GM12875 (cell line): ENCODE measurements around the gene UPP2.

Experiments
- H3K4me3 ChIP-seq: one replicate; pipeline ENCODE4 v1.5.1; 2011; ENCODE audit warnings: low read depth, low read length, control low read depth
- TF ChIP-seq, protein P1 (sequence below): IDR thresholded peaks from 2 replicates; pipeline ENCODE4 v1.5.1; 2011; ENCODE audit warnings: low read depth, mild to moderate bottlenecking, control low read depth, inconsistent platforms, low read length, moderate library complexity, borderline replicate concordance; ENCODE audit not compliant: insufficient read depth

Gene UPP2

DNA sequence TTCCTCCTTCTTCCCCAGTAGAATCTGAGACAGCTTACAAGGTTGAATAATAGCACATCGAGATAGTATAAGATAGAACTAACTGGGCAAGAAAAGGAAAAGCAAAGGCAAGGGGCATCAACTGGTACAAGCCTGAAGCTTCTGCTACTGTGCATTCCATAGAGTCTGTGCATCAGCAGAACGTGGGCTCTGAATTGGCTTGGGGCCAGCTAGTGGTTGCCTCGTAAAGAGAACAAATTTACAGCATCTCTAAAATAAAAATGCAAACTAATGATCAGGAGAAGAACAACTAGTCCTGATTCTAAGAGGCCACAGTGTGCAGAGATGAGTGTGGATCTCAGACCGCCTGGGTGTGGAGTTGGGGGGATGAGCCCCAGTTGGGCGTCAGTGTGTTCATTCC, 36.6 kb downstream of the UPP2 start:
- no peak overlapping the region for H3K4me3 ChIP-seq
- TF ChIP-seq, protein P1, sequence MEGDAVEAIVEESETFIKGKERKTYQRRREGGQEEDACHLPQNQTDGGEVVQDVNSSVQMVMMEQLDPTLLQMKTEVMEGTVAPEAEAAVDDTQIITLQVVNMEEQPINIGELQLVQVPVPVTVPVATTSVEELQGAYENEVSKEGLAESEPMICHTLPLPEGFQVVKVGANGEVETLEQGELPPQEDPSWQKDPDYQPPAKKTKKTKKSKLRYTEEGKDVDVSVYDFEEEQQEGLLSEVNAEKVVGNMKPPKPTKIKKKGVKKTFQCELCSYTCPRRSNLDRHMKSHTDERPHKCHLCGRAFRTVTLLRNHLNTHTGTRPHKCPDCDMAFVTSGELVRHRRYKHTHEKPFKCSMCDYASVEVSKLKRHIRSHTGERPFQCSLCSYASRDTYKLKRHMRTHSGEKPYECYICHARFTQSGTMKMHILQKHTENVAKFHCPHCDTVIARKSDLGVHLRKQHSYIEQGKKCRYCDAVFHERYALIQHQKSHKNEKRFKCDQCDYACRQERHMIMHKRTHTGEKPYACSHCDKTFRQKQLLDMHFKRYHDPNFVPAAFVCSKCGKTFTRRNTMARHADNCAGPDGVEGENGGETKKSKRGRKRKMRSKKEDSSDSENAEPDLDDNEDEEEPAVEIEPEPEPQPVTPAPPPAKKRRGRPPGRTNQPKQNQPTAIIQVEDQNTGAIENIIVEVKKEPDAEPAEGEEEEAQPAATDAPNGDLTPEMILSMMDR = no peak

DNA sequence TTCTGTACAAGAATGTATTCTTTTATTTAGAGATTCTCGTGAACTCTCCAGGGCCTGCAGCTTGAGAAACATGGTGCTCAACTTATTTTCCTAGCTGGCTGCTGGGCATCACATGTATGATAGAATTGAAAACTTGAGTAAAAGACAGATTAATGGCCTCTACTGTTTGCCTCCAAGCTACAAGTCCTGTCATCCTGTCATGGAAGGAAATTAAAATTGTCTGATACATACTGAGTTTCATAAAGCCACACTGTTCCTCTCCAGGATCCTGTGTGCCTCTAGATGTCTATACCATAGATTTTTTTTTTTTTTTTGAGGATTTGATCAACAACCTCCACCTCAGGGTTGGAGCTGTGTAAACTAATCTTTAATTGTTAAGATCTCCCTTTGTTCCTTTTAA, 38.5 kb downstream of the UPP2 start:
- TF ChIP-seq, protein P1 = no peak

DNA sequence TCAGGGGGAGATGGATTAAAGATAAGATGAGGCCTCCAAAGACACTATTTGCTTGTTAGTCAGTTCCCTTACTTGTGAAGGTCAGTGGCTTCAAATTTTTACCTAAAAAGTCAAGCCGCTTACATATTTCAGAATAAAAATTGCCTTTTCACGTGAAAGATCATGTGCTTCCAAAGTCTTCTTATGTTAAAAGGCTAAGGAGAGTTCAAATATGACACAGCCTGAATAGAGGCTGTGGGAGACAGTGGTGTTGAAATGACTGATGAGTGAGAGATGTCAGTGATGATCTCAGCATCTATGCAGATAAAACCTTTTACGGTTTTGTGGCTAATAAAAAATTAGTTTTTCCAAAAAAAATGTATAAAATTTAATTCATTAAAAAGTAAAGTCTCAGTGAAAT, 40.5 kb downstream of the UPP2 start:
- TF ChIP-seq, protein P1 = no peak
- H3K4me3 ChIP-seq = no peak overlapping the region

More for the DNA sequence above, 38.5 kb downstream of the UPP2 start:
- no peak overlapping the region for H3K4me3 ChIP-seq

DNA sequence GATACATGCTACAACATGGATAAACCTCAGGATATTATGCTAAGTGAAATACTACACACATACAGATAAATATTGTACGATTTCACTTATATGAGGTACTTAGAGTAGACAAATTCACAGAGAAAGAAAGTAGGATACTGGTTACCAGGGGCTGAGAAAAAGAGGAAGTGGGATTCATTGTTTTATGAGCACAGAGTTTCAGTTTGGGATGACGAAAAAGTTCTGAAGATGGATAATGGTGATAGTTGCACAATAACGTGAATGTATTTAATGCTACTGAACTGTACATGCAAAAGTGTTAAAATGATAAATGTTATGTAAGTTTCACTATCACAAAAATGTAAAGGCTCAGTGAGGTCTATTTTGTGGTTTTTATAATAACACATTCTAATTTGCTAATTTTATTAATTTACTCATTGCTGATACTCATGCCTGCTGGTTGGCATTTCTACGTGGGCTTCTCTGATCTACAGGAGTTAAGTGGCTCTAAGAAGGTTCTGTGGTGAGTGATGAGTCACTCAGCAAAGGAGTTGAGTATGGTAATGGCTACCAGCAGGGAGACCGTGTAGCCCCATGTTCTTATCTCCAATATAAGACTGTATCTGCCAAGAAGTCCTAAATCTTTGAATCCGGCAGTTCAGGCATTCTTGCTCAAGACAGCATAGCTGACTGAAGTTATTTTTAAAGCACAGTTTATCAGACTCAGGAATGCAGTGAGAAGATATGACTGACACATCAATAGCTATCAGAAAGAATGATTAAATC, 41.1 kb downstream of the UPP2 start:
- TF ChIP-seq, protein P1 = no peak
- H3K4me3 ChIP-seq = no peak overlapping the region

DNA sequence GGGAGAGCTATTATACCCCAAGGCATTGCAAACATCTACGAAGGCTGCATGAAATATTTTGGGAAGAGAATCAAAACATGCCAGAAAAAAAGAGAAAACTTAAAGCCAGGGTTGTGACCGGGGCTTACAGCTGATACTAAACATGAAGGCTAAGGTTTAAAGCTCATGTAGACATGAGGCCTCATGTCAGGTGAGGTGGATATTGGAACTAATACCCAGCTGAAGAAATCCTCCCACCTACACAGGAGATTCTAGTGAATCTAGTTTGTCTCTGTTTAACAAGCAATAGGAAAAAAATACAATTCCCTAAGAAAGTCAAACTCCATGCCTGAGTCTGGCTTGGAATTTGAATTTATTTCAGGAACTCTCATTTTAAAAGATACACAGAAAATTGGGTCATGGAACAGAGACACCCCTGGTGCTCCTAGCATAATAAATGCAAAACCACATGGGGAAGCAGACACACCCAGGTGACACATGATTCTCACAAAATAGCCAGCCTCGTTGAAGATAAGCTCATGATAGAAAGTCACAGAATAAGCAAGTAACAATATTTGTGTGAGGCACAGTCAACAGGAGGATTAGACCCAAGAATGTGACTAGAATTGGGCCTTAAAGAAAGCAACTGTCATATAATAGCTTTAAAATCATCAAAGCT, 42.2 kb downstream of the UPP2 start:
- TF ChIP-seq, protein P1 = no peak
- H3K4me3 ChIP-seq = no peak overlapping the region

DNA sequence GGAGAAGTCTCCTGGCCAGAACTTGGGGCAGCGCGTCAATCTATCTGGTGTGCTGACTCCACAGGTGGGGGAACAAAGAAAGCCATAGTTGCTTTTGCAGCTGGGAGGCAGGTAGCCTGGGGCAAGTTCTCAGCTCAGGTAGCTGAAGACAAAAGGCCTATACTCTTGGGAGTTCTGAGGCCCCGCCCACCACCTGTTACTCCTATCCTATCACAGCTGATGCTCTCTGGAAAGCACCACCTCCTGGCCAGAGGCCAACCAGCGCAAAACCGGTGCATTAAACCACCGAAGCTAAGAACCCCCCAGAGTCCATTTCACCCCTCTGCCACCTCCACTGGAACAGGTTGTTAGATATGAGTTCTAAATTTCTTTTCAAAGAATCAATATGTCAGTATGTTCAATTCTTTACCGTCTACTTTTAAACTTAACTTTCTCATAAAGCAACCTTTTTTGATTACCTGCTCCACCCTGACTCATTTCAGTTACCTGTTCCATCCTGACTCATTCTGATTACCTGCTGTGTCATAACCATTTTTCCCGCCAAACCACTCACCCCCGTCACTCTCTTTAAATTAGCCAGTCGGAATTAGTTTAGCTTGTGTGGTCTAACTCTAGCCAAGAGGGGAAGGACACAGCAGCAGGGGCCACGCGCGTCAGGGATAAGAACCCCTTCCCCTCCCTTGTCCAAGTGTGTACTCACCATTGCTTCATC, 43.4 kb downstream of the UPP2 start:
- TF ChIP-seq, protein P1 = no peak
- H3K4me3 ChIP-seq = no peak overlapping the region
